ENCODE results near the gene GIGYF2. TPM values are rescaled to one million over a fixed set of nuclear protein-coding genes. Genes with fewer than 3 reads are reported as not detected.

Gene GIGYF2
- total RNA-seq, 1 donor from 2014 or later, result 59.9 TPM

DNA sequence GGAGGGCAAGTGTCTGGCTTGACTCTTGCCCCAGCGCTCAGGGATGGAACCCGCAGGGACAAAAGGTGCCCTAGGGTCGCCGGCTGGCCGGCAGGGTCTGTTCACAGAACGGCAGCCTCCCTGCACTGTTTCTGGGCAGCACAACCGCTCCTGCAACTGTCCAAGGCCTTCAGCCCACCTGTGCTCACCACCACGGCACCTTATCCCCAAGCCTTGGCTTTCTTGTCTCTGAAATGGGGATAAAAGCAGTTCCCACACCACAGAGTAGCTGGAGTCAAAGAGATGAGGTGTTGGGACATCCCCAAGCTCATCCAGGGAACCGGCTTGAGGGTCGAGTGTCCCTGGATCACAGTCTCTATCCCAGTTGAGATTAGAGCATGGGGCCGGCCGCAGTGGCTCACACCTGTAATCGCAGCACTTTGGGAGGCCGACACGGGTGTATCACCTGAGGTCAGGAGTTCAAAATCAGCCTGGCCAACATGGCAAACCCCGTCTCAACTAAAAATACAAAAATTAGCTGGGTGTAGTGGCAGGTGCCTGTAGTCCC lies 177.6 kb downstream of the GIGYF2 start:
- DNase-seq, result no peak
- Histone ChIP-seq H3K4me1 (peaks cover 15% of the 10 kb centered on the region), H3K27ac (replicated peaks) (no peak overlapping the region), H3K36me3 (no peaks in the 10 kb centered on the region), H3K9me3 (replicated peaks) (no peaks in the 10 kb centered on the region), H3K4me3 (no peak overlapping the region), H3K27me3 (ENCODE audit: low read depth) (peaks cover 41% of the 10 kb centered on the region)
- TF ChIP-seq, protein P1, sequence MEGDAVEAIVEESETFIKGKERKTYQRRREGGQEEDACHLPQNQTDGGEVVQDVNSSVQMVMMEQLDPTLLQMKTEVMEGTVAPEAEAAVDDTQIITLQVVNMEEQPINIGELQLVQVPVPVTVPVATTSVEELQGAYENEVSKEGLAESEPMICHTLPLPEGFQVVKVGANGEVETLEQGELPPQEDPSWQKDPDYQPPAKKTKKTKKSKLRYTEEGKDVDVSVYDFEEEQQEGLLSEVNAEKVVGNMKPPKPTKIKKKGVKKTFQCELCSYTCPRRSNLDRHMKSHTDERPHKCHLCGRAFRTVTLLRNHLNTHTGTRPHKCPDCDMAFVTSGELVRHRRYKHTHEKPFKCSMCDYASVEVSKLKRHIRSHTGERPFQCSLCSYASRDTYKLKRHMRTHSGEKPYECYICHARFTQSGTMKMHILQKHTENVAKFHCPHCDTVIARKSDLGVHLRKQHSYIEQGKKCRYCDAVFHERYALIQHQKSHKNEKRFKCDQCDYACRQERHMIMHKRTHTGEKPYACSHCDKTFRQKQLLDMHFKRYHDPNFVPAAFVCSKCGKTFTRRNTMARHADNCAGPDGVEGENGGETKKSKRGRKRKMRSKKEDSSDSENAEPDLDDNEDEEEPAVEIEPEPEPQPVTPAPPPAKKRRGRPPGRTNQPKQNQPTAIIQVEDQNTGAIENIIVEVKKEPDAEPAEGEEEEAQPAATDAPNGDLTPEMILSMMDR (IDR thresholded peaks at IDR 0.05; ENCODE audit: borderline replicate concordance), result no peak
- intact Hi-C loops (cut with micrococcal nuclease), result no loop called here

DNA sequence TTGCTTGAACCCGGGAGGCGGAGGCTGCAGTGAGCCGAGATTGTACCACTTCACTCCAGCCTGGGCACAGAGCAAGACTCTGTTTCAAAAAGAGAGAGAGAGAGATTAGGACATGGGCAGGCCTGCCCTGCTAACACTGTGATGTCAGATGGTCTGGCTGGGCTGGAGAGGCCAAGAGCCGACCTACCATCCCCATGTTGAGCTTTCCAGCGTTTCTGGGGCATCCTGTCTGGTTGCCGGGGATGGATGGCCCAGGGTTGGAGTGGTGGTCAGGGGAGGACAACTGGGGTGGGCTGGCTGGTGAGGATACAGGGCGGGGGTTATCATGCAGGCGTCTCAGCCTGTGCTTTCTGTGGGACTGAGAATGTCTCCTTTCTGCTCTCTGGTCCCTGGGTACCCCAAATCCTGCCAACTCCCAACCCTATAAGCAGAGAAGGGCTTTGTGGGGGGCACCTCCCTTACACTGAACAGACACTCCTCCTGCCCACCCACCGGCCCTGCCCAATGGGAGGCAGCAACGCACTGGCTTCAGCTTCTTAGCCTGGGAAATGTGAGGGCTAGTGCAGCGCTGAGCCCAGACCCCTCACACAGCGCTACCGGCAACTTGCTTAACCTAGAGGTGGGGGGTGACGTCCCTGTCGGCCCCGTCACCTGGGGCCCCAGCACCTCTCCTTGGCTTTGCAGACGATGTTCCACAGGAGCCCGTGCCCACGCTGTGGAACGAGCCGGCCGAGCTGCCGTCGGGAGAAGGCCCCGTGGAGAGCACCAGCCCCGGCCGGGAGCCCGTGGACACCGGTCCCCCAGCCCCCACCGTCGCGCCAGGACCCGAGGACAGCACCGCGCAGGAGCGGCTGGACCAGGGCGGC lies 178.4 kb downstream of the GIGYF2 start:
- H3K27me3 ChIP-seq (ENCODE audit: low read depth), result peaks cover 41% of the 10 kb centered on the region
- DNase-seq, result no peak
- intact Hi-C loops (cut with micrococcal nuclease), result no loop called here
- H3K27ac ChIP-seq (replicated peaks), result no peak overlapping the region
- TF ChIP-seq, protein P1 (IDR thresholded peaks at IDR 0.05; ENCODE audit: borderline replicate concordance), result no peak
- peak overlapping the region; percentile 65 for H3K4me3 ChIP-seq
- no peaks in the 10 kb centered on the region for H3K9me3 ChIP-seq (replicated peaks)
- no peaks in the 10 kb centered on the region for H3K36me3 ChIP-seq
- peaks cover 15% of the 10 kb centered on the region for H3K4me1 ChIP-seq

DNA sequence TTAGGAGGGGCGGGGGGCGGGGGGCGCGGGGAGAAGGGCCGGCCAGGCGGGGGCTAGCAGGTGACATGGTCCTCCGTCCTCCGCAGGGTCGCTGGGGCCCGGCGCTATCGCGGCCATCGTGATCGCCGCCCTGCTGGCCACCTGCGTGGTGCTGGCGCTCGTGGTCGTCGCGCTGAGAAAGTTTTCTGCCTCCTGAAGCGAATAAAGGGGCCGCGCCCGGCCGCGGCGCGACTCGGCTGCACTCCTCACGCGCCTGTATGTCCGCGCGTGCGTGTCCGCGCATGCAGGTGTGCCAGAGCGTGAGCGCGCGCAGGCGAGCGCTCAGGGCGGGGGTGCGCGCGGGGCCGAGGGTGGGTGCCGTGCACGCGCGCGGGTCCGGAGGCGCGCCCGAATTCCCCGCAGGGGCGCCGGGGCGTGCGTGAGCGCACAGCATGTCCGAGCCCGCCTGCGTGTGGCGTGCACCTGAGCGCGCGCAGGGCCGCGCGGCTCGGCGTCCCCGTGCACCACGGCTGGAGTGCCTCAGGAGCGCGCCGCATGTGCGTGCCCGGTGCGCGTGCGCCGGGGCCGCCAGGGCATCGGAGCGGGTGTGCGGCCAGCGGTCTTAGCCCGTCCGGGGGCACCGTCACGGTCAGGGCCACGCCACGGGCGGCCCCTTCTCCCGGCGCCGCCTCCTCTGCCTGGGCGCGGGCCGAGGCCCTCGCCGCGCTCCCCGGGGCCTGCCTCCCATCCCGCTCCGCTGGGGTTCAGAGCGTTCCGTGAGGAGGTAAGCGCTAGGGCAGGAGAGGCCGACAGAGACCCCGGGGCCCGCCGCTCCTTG lies 179.2 kb downstream of the GIGYF2 start:
- TF ChIP-seq, protein P1 (IDR thresholded peaks at IDR 0.05; ENCODE audit: borderline replicate concordance), result no peak
- H3K36me3 ChIP-seq, result no peaks in the 10 kb centered on the region
- H3K4me3 ChIP-seq, result peak overlapping the region; percentile 65
- no peak overlapping the region for H3K27ac ChIP-seq (replicated peaks)
- intact Hi-C loops (cut with micrococcal nuclease), result no loop called here
- no peaks in the 10 kb centered on the region for H3K9me3 ChIP-seq (replicated peaks)
- H3K4me1 ChIP-seq, result peaks cover 15% of the 10 kb centered on the region
- peaks cover 41% of the 10 kb centered on the region for H3K27me3 ChIP-seq (ENCODE audit: low read depth)
- no peak for DNase-seq

DNA sequence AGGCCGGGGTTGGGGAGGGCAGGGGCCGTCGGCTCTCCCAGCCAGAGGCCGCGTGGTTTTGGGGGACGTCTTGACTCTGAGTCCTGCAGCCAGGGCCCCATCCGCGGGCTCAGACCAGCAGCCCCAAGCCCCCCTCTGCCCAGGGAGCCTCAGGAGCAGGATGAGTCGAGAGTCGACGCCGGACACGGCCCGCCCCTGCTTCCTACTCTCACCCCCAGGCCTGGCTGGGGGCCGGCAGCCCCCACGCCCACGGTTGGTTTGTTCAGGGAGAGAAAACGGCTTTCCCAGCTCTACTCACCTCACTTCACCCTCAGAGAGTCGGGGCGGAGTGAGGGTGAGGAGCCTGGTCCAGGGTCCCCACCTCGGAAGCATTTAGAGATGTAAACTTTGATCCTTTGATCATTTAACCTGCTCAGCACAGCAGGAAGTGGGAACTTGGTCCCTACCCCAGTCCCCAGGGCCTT lies 179.9 kb downstream of the GIGYF2 start:
- peak overlapping the region; percentile 65 for H3K4me3 ChIP-seq
- TF ChIP-seq, protein P1 (IDR thresholded peaks at IDR 0.05; ENCODE audit: borderline replicate concordance), result no peak
- H3K27ac ChIP-seq (replicated peaks), result no peak overlapping the region
- H3K36me3 ChIP-seq, result no peaks in the 10 kb centered on the region
- DNase-seq, result no peak
- peaks cover 41% of the 10 kb centered on the region for H3K27me3 ChIP-seq (ENCODE audit: low read depth)
- no peaks in the 10 kb centered on the region for H3K9me3 ChIP-seq (replicated peaks)
- peaks cover 15% of the 10 kb centered on the region for H3K4me1 ChIP-seq
- intact Hi-C loops (cut with micrococcal nuclease), result no loop called here

DNA sequence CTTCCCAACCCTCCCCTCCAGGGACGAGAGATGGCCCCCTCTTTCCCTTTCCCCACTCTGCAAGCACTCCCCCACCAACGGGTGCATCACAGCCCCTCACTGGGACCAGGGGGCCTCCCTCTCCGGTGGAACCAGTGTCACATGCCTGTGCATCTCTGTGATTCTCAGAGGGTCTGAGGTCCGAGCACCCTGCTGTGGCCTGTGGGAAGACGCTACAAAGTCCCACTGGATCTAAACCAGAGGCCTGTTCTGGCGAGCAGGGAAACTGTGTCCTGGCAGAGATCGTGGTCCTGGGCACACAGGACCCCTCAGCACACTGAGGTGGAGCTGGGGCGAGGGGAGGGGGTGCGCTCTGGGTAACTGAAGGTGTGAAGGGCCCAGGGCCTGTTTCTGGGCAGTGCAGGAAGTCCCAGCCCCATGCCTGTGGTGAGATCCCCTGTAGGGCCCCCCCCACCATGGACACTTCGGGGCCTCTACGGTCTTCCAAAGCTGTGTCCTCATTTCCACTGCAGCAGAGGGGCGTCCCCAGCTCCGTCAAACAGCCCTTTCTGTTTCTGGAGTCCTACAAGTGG lies 180.9 kb downstream of the GIGYF2 start:
- H3K4me3 ChIP-seq, result no peak overlapping the region
- no peak overlapping the region for H3K27ac ChIP-seq (replicated peaks)
- DNase-seq, result peak; percentile 4
- intact Hi-C loops (cut with micrococcal nuclease), result no loop called here
- H3K36me3 ChIP-seq, result no peaks in the 10 kb centered on the region
- TF ChIP-seq, protein P1 (IDR thresholded peaks at IDR 0.05; ENCODE audit: borderline replicate concordance), result no peak
- peaks cover 41% of the 10 kb centered on the region for H3K27me3 ChIP-seq (ENCODE audit: low read depth)
- no peaks in the 10 kb centered on the region for H3K9me3 ChIP-seq (replicated peaks)
- peaks cover 15% of the 10 kb centered on the region for H3K4me1 ChIP-seq
